ENCODE measurements around the gene MRPL19. TPM values are rescaled to one million over a fixed set of nuclear protein-coding genes. Genes with fewer than 3 reads are reported as not detected.
A peak's percentile ranks its signal among the peaks of the same experiment; 100 is the strongest.

Gene MRPL19
- total and polyA plus RNA-seq, 2 donors (not counting 3 experiments of a cell fraction or from before 2014, with no cell fraction given) = 13.0 to 52.3 TPM

DNA sequence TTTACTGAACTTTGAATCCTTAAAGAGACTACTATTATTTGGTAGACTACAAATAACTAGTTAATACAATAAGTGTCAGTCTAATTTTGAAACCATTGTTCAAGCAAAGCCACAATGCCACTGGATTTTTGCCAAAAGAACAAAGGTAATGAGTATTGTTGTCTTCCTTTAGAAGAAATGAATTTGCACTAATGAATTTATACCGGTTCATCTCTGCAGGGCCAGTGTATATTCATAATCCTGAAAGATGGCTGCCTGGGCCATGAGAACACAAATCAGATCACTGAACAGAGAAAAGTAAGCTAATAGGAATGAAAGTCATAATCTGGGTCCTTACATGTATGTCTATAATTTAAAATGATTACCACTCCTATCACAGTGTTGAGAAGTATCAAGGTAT is 33.0 kb downstream of the MRPL19 start:
- H3K36me3 ChIP-seq (ENCODE audit: control insufficient read depth in 2 of 2, extremely low read depth in 1 of 2, insufficient read depth in 2 of 2, low read length in 2 of 2) = peaks cover 0 to 2% of the 10 kb centered on the region in 2 experiments
- H4K20me1 ChIP-seq (replicated peaks; ENCODE audit: control insufficient read depth, extremely low read depth, insufficient read depth, low read length) = no peaks in the 10 kb centered on the region
- dilution Hi-C loops (cut with MboI; ENCODE audit: extremely low pct_ligation_motif_present, low sequenced_read_pairs) (no loop called here), intact Hi-C loops (cut with micrococcal nuclease) (no loop called here)
- H3K27me3 ChIP-seq (ENCODE audit: control insufficient read depth in 2 of 2, insufficient read depth in 2 of 2, low read length in 2 of 2) = no peaks in the 10 kb centered on the region
- no TSS peak for BruUV-seq (replicated peaks)
- H3K27ac ChIP-seq (ENCODE audit: insufficient read depth, low read depth, low read length) = no peak overlapping the region
- no peak overlapping the region for H2AFZ ChIP-seq (ENCODE audit: low read depth, low read length)
- TF ChIP-seq, protein P1, sequence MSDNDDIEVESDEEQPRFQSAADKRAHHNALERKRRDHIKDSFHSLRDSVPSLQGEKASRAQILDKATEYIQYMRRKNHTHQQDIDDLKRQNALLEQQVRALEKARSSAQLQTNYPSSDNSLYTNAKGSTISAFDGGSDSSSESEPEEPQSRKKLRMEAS (IDR thresholded peaks at IDR 0.05; ENCODE audit: insufficient read depth, insufficient read length) = no peak
- TF ChIP-seq POLR2A (IDR thresholded peaks at IDR 0.05; ENCODE audit: low read depth, low read length) (no peak), FOS (IDR thresholded peaks at IDR 0.05; ENCODE audit: borderline replicate concordance, insufficient read depth, low read length) (no peak)
- no peak overlapping the region for H3K4me2 ChIP-seq (ENCODE audit: insufficient read depth, low read length)
- ChIA-PET CTCF (interaction anchor here (1.4 to 3.3 kb wide), 2 partner anchors 37 to 39 kb away, joined by 3 to 104 read pairs; no protein-coding TSS in a partner anchor), POLR2A (no interaction called here)
- no peaks in the 10 kb centered on the region for H3K4me1 ChIP-seq (ENCODE audit: control insufficient read depth, extremely low read depth, insufficient read depth, low read length)
- H3K9me1 ChIP-seq (replicated peaks; ENCODE audit: control insufficient read depth, extremely low read depth, insufficient read depth, low read length) = no peaks in the 10 kb centered on the region
- FAIRE-seq = no peak
- no peak overlapping the region for H3K4me3 ChIP-seq (replicated peaks in 1 of 3; ENCODE audit: insufficient read depth in 1 of 3, low read depth in 1 of 3, low read length in 3 of 3)
- peak; percentile 15 for DNase-seq (ENCODE audit: low read depth, low spot score)
- H3K9ac ChIP-seq (replicated peaks; ENCODE audit: extremely low read depth, insufficient read depth, low read length) = no peak overlapping the region
- no peaks in the 10 kb centered on the region for H3K9me3 ChIP-seq (replicated peaks; ENCODE audit: control insufficient read depth, insufficient read depth, low read length)
- H3K79me2 ChIP-seq (ENCODE audit: control insufficient read depth, insufficient read depth, low read length) = no peaks in the 10 kb centered on the region

DNA sequence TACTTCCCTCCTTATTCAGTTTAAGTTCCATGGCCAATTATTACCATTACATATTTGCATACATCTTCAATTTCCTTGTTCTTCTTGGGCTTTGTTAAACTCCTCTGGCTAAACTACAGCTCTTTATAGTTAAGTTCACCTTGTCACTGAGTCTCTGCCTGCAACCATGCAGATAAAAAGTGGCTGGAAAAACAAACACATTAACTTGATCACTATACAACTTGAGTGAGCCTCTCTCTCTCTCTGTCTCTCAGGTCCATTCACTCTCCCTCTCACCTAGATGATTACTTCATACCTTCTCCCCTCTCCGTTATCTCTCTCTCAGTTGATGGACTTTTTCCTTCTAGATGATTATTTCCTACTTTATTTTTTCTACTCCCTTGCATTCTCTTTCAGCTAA is 33.8 kb downstream of the MRPL19 start:
- Histone ChIP-seq H3K9me3 (replicated peaks; ENCODE audit: control insufficient read depth, insufficient read depth, low read length) (no peaks in the 10 kb centered on the region), H3K27ac (ENCODE audit: insufficient read depth, low read depth, low read length) (no peak overlapping the region), H2AFZ (ENCODE audit: low read depth, low read length) (no peak overlapping the region), H3K9me1 (replicated peaks; ENCODE audit: control insufficient read depth, extremely low read depth, insufficient read depth, low read length) (no peaks in the 10 kb centered on the region), H3K27me3 (ENCODE audit: control insufficient read depth in 2 of 2, insufficient read depth in 2 of 2, low read length in 2 of 2) (no peaks in the 10 kb centered on the region), H3K4me2 (ENCODE audit: insufficient read depth, low read length) (no peak overlapping the region), H3K36me3 (ENCODE audit: control insufficient read depth in 2 of 2, extremely low read depth in 1 of 2, insufficient read depth in 2 of 2, low read length in 2 of 2) (peaks cover 0 to 2% of the 10 kb centered on the region in 2 experiments), H4K20me1 (replicated peaks; ENCODE audit: control insufficient read depth, extremely low read depth, insufficient read depth, low read length) (no peaks in the 10 kb centered on the region), H3K4me1 (ENCODE audit: control insufficient read depth, extremely low read depth, insufficient read depth, low read length) (no peaks in the 10 kb centered on the region), H3K79me2 (ENCODE audit: control insufficient read depth, insufficient read depth, low read length) (no peaks in the 10 kb centered on the region), H3K4me3 (replicated peaks in 1 of 3; ENCODE audit: insufficient read depth in 1 of 3, low read depth in 1 of 3, low read length in 3 of 3) (no peak overlapping the region), H3K9ac (replicated peaks; ENCODE audit: extremely low read depth, insufficient read depth, low read length) (no peak overlapping the region)
- DNase-seq (ENCODE audit: low read depth, low spot score) (no peak), FAIRE-seq (no peak)
- dilution Hi-C loops (cut with MboI; ENCODE audit: extremely low pct_ligation_motif_present, low sequenced_read_pairs) = no loop called here
- ChIA-PET POLR2A (no interaction called here), CTCF (interaction anchor here (1.3 to 1.4 kb wide), 2 partner anchors 36 to 40 kb away, joined by 3 to 6 read pairs; no protein-coding TSS in a partner anchor)
- TF ChIP-seq, protein P2, sequence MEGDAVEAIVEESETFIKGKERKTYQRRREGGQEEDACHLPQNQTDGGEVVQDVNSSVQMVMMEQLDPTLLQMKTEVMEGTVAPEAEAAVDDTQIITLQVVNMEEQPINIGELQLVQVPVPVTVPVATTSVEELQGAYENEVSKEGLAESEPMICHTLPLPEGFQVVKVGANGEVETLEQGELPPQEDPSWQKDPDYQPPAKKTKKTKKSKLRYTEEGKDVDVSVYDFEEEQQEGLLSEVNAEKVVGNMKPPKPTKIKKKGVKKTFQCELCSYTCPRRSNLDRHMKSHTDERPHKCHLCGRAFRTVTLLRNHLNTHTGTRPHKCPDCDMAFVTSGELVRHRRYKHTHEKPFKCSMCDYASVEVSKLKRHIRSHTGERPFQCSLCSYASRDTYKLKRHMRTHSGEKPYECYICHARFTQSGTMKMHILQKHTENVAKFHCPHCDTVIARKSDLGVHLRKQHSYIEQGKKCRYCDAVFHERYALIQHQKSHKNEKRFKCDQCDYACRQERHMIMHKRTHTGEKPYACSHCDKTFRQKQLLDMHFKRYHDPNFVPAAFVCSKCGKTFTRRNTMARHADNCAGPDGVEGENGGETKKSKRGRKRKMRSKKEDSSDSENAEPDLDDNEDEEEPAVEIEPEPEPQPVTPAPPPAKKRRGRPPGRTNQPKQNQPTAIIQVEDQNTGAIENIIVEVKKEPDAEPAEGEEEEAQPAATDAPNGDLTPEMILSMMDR (IDR thresholded peaks at IDR 0.05; ENCODE audit: extremely low read depth in 1 of 2, insufficient read depth in 1 of 2, low read depth in 1 of 2, low read length in 2 of 2) = no peak
- TF ChIP-seq JUN (IDR thresholded peaks at IDR 0.05; ENCODE audit: borderline replicate concordance, insufficient read depth, insufficient read length, low read depth) (no peak), GATA2 (IDR thresholded peaks at IDR 0.05; ENCODE audit: insufficient read depth, insufficient read length, low read depth, low read length) (no peak), EZH2 (IDR thresholded peaks at IDR 0.05; ENCODE audit: borderline replicate concordance, low read depth, low read length, severe bottlenecking) (no peak), FOS (IDR thresholded peaks at IDR 0.05; ENCODE audit: borderline replicate concordance, insufficient read depth, low read length) (no peak), MYC (IDR thresholded peaks at IDR 0.05; ENCODE audit: low read depth, low read length) (no peak), POLR2A (IDR thresholded peaks at IDR 0.05; ENCODE audit: low read depth, low read length) (no peak), POLR2AphosphoS5 (IDR thresholded peaks at IDR 0.05; ENCODE audit: insufficient read depth, low read depth, low read length) (no peak)
- TF ChIP-seq, protein P1 (IDR thresholded peaks at IDR 0.05; ENCODE audit: insufficient read depth, insufficient read length) = no peak
- no TSS peak for BruUV-seq (replicated peaks)
- intact Hi-C loops (cut with micrococcal nuclease) = no loop called here

All from endothelial cell of umbilical vein (primary cell).